ENCODE measurements around the gene COL4A2.

DNA sequence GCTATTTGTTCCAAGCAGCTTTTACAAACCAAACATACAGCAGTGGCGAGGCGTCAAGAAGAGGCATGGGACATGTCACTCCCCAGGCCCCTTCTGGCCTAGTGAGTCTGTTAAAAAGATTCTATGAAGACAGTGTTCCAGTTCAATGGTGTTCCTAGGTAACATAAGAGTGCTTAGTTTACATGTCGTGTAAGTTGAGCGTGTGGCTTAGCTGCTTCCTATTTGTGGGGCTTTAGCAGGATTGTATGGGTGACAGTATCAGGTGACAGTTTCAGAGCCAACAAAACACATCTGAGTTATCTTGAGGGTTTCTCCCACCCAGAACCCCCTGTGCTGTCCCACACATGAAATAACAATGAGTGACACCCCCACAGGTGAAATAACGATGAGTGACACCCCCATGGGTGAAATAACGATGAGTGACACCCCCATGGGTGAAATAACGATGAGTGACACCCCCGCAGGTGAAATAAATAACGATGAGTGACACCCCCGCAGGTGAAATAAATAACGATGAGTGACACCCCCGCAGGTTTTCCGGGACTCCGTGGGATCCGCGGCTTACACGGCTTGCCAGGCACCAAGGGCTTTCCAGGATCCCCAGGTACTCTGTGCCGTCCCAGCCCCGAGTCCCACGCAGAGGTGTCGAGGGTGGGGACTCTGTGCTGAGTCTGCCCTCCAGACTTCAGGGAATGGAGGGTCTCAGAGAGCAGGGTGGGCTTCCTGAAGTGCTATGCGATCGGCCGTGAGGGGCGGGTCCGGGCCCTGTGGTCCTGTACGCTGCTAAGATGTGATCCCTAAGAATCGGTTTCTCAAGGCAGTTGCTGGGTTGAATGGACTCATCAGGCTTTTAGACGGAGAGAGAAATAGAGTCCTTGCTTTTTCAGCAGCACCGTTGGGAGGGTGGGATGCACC lies 185.9 kb downstream of the COL4A2 start:
- TF ChIP-seq POLR2A (IDR thresholded peaks at IDR 0.05; ENCODE audit: low read depth) (no peak), CTCF (IDR thresholded peaks at IDR 0.05) (no peak), EP300 (IDR thresholded peaks at IDR 0.05) (no peak), POLR2AphosphoS5 (IDR thresholded peaks at IDR 0.05) (no peak)

Data from esophagus muscularis mucosa (tissue), 4 donors.